Hematopoietic multipotent progenitor cell treated with erythropoietin and hydrocortisone succinate and interleukin-3 and kit ligand, for 15 days (in vitro differentiated cells): ENCODE measurements around the gene LMF1.
A peak's percentile ranks its signal among the peaks of the same experiment; 100 is the strongest.

Experiments
- DNase-seq: peaks from one replicate; pipeline ENCODE4 v3.0.0-alpha.2; 2015; ENCODE audit warnings: low spot score

The LMF1 gene

DNA sequence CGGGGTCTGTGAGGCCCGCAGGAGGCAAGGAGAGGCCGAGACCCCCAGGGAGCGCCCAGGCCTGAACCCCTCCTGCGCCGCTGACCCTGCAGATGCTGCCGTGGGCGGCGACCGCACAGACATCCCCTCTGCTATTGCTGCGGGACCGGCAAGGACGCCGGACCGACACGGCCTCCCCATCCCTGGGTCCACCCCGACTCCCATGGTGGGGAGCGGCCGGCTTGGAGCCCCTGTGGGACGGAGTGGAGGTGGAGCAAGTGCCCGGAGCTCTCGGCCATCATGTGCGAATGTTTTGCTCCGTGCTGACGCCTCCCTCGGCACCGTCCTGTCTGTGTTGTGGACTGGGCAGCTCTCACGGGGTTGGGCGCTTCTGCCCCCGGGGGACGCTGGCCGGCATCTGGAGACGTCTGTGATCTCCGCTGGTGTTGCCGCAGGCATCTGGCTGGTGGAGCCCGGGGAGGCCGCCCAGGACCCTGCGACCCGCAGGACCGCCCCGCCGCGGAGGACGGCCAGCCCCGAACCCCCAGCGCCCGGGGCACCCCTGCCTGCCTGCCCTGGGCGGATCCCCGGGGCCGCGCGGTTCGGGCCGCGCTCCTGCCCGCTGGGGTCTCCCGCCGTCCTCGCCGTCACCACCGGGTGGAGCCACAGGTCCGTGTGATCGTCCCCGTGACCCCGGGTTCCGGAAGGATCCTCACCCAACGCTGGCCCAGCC, 157.4 kb downstream of the LMF1 start:
- DNase-seq, result no peak

DNA sequence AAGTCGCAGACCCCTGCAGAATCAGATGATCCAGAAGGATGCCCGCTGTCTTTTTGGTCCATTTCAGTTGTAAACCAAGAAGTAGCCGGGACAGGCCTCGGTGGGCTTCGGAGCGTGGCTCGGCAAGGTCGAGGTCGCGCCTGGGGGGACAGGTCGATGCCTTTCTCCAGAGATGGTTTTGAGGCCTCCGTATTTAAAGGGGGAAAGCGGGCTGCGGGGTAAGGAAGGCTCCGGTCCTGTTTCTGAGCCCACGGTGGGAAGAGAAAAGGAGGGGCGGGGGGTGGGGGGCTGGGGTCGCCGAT, 162.7 kb downstream of the LMF1 start:
- no peak for DNase-seq

DNA sequence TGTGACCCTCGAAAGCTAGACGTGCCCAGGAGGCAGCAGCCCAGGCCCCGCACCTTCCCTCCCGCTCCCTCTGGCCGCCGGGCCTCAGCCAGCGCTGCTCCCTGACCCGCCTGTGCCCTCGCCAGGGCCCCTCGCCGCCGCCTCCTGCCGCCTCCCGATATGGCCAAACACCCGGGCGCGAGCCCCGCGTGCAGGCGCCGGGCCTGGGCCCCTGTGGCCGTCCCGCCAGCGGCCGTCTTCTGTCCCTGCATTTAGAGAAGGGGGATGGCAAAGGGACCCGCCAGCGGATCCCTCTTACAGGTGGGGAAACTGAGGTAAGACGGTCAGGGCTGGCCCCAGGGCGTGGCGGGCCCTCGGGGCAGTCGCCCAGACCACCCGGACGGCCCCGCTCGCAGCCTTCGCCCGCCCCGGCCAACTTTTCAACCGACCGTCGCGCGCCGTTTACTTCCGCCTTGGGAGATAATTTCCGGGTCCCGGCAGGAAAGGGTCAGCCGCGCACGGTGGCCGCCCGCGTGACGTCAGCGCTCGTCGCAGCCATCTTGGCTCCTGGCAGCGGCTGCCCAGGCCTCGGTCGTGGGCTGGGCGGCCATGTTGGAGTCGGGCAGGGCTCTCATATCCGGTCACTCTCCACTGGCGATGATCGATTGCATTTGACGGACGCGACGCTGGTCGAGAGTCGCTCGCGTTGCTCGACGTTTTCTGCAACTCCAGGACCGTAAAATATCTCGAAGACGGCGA, 163.3 kb downstream of the LMF1 start:
- peak; percentile 90 for DNase-seq

DNA sequence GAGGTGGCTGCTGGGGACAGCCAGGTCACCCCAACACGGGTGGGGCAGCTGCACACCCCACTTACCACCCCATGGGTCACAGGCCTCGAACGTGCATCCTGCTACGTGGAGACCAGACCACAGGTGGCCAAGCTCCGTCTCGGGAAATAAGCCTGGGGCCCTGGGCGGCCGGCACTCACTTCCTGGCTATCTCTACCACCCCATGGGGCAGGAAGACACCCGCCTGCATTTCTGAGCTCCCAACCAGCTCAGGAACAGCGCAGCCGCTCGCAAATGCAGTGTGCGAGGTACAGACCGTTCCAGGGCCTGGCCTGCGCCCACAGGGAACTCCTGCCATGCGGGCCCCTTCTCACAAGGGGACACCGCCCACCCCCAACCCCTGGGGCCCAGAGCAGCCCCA, 165.3 kb downstream of the LMF1 start:
- no peak for DNase-seq

DNA sequence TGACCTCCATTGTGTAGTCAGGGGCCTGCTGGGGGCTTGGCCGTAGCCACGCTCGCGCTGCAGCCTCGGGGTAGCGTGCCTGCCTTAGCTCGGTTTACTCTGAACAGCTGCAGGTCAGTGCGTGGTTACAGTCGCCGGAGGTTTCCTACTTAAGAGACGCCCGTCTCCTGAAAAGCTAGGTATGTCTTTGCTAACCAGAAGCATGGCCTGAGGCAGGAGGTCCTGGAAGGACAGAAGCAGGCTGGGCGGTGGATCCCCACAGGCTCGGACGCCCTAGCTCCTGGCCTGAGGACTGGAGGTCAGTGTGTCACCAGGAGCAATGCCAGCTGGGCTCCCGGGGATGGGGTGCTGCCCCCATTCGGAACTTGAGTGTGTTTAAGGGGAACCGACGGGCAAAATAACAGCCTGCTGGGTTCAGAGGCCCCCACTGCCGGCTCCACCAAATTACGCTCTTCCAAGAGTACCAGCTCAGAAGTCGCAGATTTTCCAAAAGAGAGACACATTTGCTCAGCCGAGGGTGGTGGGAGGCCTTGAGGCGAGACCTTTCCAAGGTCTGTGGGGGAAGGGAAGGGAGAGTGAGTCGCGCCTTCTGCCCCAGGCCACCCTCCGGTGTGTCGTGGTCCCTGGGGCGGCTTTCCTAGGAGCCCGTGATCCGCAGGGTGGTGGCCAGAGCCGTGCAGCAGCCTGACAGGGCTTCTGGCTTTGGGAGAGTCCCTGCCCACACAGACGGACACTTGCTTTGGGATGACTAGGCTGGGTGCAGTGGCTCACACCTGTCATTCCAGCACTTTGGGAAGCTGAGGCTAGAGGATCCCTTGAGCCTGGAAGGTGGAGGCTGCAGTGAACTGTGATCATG, 166.4 kb downstream of the LMF1 start:
- DNase-seq, result no peak

DNA sequence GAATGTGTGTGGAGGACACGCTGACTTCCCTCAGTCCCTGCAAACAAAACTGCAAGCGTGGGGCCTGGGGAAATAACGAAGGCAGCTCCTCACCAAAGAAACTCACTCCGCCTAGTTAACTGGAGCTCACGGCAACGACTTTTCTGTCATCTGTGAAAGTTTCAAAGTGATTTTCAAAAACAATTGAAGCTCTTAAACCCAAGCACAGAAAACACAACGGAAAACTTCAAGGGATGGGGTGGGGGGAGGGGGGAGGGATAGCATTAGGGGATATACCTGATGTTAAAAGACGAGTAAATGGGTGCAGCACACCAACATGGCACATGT, 167.1 kb downstream of the LMF1 start:
- DNase-seq, result no peak
